OCI-LY1 (cell line): ENCODE measurements around the gene IQUB.

Experiments
- H2AFZ ChIP-seq: fragments of 200-600 bp; sonication (generic), shearing (Covaris generic); 2 replicates; pipeline ENCODE4 v1.6.0; 2014; ENCODE audit warnings: antibody characterized with exemption, mild to moderate bottlenecking, low read length
- H3F3A ChIP-seq: fragments of 200-600 bp; sonication (generic), shearing (Covaris generic); 2 replicates; pipeline ENCODE4 v1.6.0; 2014; ENCODE audit warnings: mild to moderate bottlenecking, antibody characterized with exemption, low read length, moderate library complexity; ENCODE audit not compliant: insufficient read depth
- H3K27ac ChIP-seq: fragments of 200-600 bp; sonication (generic); 2 replicates; pipeline ENCODE4 v1.5.1; 2014; ENCODE audit warnings: low read length, mixed run types, mild to moderate bottlenecking, low read depth; ENCODE audit not compliant: poor library complexity, severe bottlenecking
- H3K27me3 ChIP-seq: fragments of 200-600 bp; sonication (generic); 2 replicates; pipeline ENCODE4 v1.6.0; 2014; ENCODE audit warnings: antibody characterized with exemption, mild to moderate bottlenecking, low read length, moderate library complexity; ENCODE audit not compliant: insufficient read depth
- H3K36me3 ChIP-seq: fragments of 200-600 bp; sonication (generic); 2 replicates; pipeline ENCODE4 v1.6.1; 2014; ENCODE audit warnings: mild to moderate bottlenecking, antibody characterized with exemption, low read length, moderate library complexity, mixed read lengths; ENCODE audit not compliant: insufficient read depth
- H3K4me1 ChIP-seq: fragments of 200-600 bp; sonication (generic); 2 replicates; pipeline ENCODE4 v1.5.1; 2014; ENCODE audit warnings: mild to moderate bottlenecking, low read length, moderate library complexity; ENCODE audit not compliant: insufficient read depth, severe bottlenecking
- H3K4me2 ChIP-seq: fragments of 200-600 bp; sonication (generic), shearing (Covaris generic); 2 replicates; pipeline ENCODE4 v1.6.1; 2014; ENCODE audit warnings: low read length
- H3K4me3 ChIP-seq: fragments of 200-600 bp; sonication (generic); 2 replicates; pipeline ENCODE4 v1.5.1; 2014; ENCODE audit warnings: low read length, low read depth, mild to moderate bottlenecking, mixed read lengths; ENCODE audit not compliant: poor library complexity, severe bottlenecking
- H3K79me2 ChIP-seq: fragments of 200-600 bp; shearing (Covaris generic); 2 replicates; pipeline ENCODE4 v1.6.1; 2016; ENCODE audit warnings: mixed run types, low read length, mixed read lengths; ENCODE audit not compliant: insufficient read depth
- H3K9ac ChIP-seq: fragments of 200-600 bp; sonication (generic), shearing (Covaris generic); 2 replicates; pipeline ENCODE4 v1.6.1; 2014; ENCODE audit warnings: mild to moderate bottlenecking, low read length, mixed read lengths
- H3K9me2 ChIP-seq: fragments of 200-600 bp; sonication (generic), shearing (Covaris generic); 2 replicates; pipeline ENCODE4 v1.6.1; 2014; ENCODE audit warnings: low read depth, mild to moderate bottlenecking, low read length, mixed read lengths
- H3K9me3 ChIP-seq: fragments of 200-600 bp; shearing (Covaris generic); 2 replicates; pipeline ENCODE4 v1.6.1; 2014; ENCODE audit warnings: low read length, mixed read lengths
- H4K20me1 ChIP-seq: fragments of 200-600 bp; sonication (generic), shearing (Covaris generic); 2 replicates; pipeline ENCODE4 v1.6.0; 2016; ENCODE audit warnings: mild to moderate bottlenecking, low read length; ENCODE audit not compliant: insufficient read depth
- CTCF ChIP-seq: fragments of 200-600 bp; sonication (generic), shearing (Covaris generic); IDR thresholded peaks from 2 replicates; pipeline ENCODE4 v1.5.1; 2017; ENCODE audit warnings: mild to moderate bottlenecking, antibody characterized with exemption, low read length, moderate library complexity, mixed read lengths
- EZH2 ChIP-seq: fragments of 200-600 bp; sonication (generic), shearing (Covaris generic); IDR thresholded peaks from 2 replicates; pipeline ENCODE4 v1.8.0; 2017; ENCODE audit warnings: borderline replicate concordance, mixed run types, mild to moderate bottlenecking, antibody characterized with exemption, low read length, moderate library complexity, mixed read lengths

IQUB gene

GRCh38 chr7:123580406-123581161 is 46.2 kb upstream of the IQUB start:
- no peaks in the 10 kb centered on the region for H3K27me3 ChIP-seq
- no peak overlapping the region for H3K9ac ChIP-seq
- no peaks in the 10 kb centered on the region for H3K9me2 ChIP-seq
- no peak overlapping the region for H3K4me3 ChIP-seq
- no peaks in the 10 kb centered on the region for H3K79me2 ChIP-seq
- TF ChIP-seq CTCF (peak; percentile 95), EZH2 (no peak)
- no peaks in the 10 kb centered on the region for H3K36me3 ChIP-seq
- no peak overlapping the region for H3K4me2 ChIP-seq
- H3K4me1 ChIP-seq: no peaks in the 10 kb centered on the region
- no peaks in the 10 kb centered on the region for H4K20me1 ChIP-seq
- H3F3A ChIP-seq: no peaks in the 10 kb centered on the region
- no peaks in the 10 kb centered on the region for H3K9me3 ChIP-seq
- no peak overlapping the region for H3K27ac ChIP-seq
- H2AFZ ChIP-seq: no peak overlapping the region

GRCh38 chr7:123579416-123579815 is 45.0 kb upstream of the IQUB start:
- H3K27me3 ChIP-seq: no peaks in the 10 kb centered on the region
- no peak overlapping the region for H2AFZ ChIP-seq
- no peaks in the 10 kb centered on the region for H3K9me3 ChIP-seq
- H3K79me2 ChIP-seq: no peaks in the 10 kb centered on the region
- H3K4me3 ChIP-seq: no peak overlapping the region
- H3F3A ChIP-seq: no peaks in the 10 kb centered on the region
- no peak overlapping the region for H3K27ac ChIP-seq
- no peaks in the 10 kb centered on the region for H4K20me1 ChIP-seq
- H3K9ac ChIP-seq: no peak overlapping the region
- H3K4me2 ChIP-seq: no peak overlapping the region
- H3K4me1 ChIP-seq: no peaks in the 10 kb centered on the region
- TF ChIP-seq EZH2 (no peak), CTCF (no peak)
- H3K36me3 ChIP-seq: no peaks in the 10 kb centered on the region
- H3K9me2 ChIP-seq: no peaks in the 10 kb centered on the region

- TF ChIP-seq CTCF: no peak
- no peak for TF ChIP-seq EZH2
- Histone ChIP-seq H3F3A (no peaks in the 10 kb centered on the region), H2AFZ (no peak overlapping the region), H3K79me2 (no peaks in the 10 kb centered on the region), H3K36me3 (no peaks in the 10 kb centered on the region), H3K4me3 (no peak overlapping the region), H3K9me3 (no peaks in the 10 kb centered on the region), H3K27me3 (no peaks in the 10 kb centered on the region), H4K20me1 (no peaks in the 10 kb centered on the region), H3K4me1 (no peaks in the 10 kb centered on the region), H3K4me2 (no peak overlapping the region), H3K27ac (no peak overlapping the region), H3K9me2 (no peaks in the 10 kb centered on the region), H3K9ac (no peak overlapping the region)
These were observed 39.6 kb upstream of the IQUB start for GRCh38 chr7:123573896-123574467.
